Measurements from ENCODE around the gene ABCA7.
A peak's percentile ranks its signal among the peaks of the same experiment; 100 is the strongest.

GRCh38 chr19:1039646-1040475 lies at the start of gene ABCA7:
- peak; percentile 79 for TF ChIP-seq POLR2A (IDR thresholded peaks at IDR 0.05; ENCODE audit: low read depth, low read length)
- peak; percentile 62 for TF ChIP-seq POLR2AphosphoS5 (IDR thresholded peaks at IDR 0.05; ENCODE audit: low read depth, low read length)
- TF ChIP-seq PAX5 (IDR thresholded peaks at IDR 0.05; ENCODE audit: insufficient read depth, low read length, severe bottlenecking), result no peak
- no peak for TF ChIP-seq SPI1 (IDR thresholded peaks at IDR 0.05; ENCODE audit: low read depth, low read length)

Measured in GM12891 (cell line).